ENCODE data around the gene HOXB1. TPM values are rescaled to one million over a fixed set of nuclear protein-coding genes. Genes with fewer than 3 reads are reported as not detected.

Gene HOXB1
- total RNA-seq, 2 experiments from 2014 or later = not detected

DNA sequence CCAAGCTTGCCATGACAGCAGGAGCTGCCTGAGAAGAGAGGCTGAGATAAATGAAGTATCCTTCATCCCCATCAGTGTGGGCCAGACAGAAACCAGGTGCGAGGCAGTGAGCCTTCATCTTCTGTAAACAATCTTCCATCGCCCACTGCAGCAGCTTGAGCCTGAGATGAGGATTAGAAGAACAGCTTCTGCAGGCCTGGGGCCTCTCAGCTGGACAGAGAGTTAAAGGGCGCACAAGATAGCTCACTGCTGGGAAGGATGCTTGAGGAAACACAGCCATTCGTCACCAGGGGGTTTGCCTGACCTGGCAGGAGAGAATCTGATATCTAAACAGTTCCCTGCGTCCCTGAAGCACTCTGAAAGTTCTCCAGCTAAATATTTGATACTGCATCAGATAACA, 27.1 kb downstream of the HOXB1 start:
- ATAC-seq (ENCODE audit: poor library complexity) = no peak
- Histone ChIP-seq H3K27ac (ENCODE audit: low read depth in 1 of 2, low read length in 2 of 2) (no peak overlapping the region), H3K36me3 (ENCODE audit: insufficient read depth, low read length) (no peaks in the 10 kb centered on the region), H3K9me3 (ENCODE audit: control insufficient read depth in 1 of 2, insufficient read depth in 1 of 2, low read length in 2 of 2) (no peaks in the 10 kb centered on the region), H3K4me1 (ENCODE audit: insufficient read depth, low read length) (no peaks in the 10 kb centered on the region), H3K27me3 (ENCODE audit: control insufficient read depth in 1 of 2, insufficient read depth in 2 of 2, low read length in 2 of 2) (no peaks in the 10 kb centered on the region), H3K4me3 (ENCODE audit: low read length) (no peak overlapping the region)
- H3K4me1 Mint-ChIP-seq (ENCODE audit: low read depth) = no peaks in the 10 kb centered on the region
- H3K36me3 Mint-ChIP-seq (ENCODE audit: low read depth) = no peaks in the 10 kb centered on the region
- intact Hi-C loops (cut with DNase I, micrococcal nuclease) = no loop called here
- no peak overlapping the region for H3K4me3 Mint-ChIP-seq
- TF ChIP-seq, protein P1, sequence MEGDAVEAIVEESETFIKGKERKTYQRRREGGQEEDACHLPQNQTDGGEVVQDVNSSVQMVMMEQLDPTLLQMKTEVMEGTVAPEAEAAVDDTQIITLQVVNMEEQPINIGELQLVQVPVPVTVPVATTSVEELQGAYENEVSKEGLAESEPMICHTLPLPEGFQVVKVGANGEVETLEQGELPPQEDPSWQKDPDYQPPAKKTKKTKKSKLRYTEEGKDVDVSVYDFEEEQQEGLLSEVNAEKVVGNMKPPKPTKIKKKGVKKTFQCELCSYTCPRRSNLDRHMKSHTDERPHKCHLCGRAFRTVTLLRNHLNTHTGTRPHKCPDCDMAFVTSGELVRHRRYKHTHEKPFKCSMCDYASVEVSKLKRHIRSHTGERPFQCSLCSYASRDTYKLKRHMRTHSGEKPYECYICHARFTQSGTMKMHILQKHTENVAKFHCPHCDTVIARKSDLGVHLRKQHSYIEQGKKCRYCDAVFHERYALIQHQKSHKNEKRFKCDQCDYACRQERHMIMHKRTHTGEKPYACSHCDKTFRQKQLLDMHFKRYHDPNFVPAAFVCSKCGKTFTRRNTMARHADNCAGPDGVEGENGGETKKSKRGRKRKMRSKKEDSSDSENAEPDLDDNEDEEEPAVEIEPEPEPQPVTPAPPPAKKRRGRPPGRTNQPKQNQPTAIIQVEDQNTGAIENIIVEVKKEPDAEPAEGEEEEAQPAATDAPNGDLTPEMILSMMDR (IDR thresholded peaks at IDR 0.05) = no peak
- CTCF ChIA-PET = interaction anchor here (1.1 kb wide), 1 partner anchor 11 kb away, joined by 3 read pairs; no protein-coding TSS in a partner anchor
- no peak for DNase-seq
- peaks cover 32% of the 10 kb centered on the region for H3K27me3 Mint-ChIP-seq
- no peaks in the 10 kb centered on the region for H3K9me3 Mint-ChIP-seq
- POLR2A ChIA-PET = no interaction called here
- no peak overlapping the region for H3K27ac Mint-ChIP-seq

- H3K4me3 ChIP-seq (ENCODE audit: low read length) = no peak overlapping the region
- Mint-ChIP-seq H3K27me3 (peaks cover 28% of the 10 kb centered on the region), H3K4me1 (ENCODE audit: low read depth) (no peaks in the 10 kb centered on the region), H3K36me3 (ENCODE audit: low read depth) (no peaks in the 10 kb centered on the region), H3K27ac (no peak overlapping the region), H3K4me3 (no peak overlapping the region), H3K9me3 (no peaks in the 10 kb centered on the region)
- no peaks in the 10 kb centered on the region for H3K9me3 ChIP-seq (ENCODE audit: control insufficient read depth in 1 of 2, insufficient read depth in 1 of 2, low read length in 2 of 2)
- no peak for DNase-seq
- ChIA-PET POLR2A (no interaction called here), CTCF (interaction anchor here (2.3 kb wide), 1 partner anchor 10 kb away, joined by 11 read pairs; no protein-coding TSS in a partner anchor)
- TF ChIP-seq, protein P1 (IDR thresholded peaks at IDR 0.05) = no peak
- no peaks in the 10 kb centered on the region for H3K4me1 ChIP-seq (ENCODE audit: insufficient read depth, low read length)
- H3K36me3 ChIP-seq (ENCODE audit: insufficient read depth, low read length) = no peaks in the 10 kb centered on the region
- H3K27ac ChIP-seq (ENCODE audit: low read depth in 1 of 2, low read length in 2 of 2) = no peak overlapping the region
- H3K27me3 ChIP-seq (ENCODE audit: control insufficient read depth in 1 of 2, insufficient read depth in 2 of 2, low read length in 2 of 2) = no peaks in the 10 kb centered on the region
- intact Hi-C loops (cut with DNase I, micrococcal nuclease) = no loop called here
- no peak for ATAC-seq (ENCODE audit: poor library complexity)
Observed at GRCh38 chr17:48502901-48503300, 27.9 kb downstream of the HOXB1 start.

DNA sequence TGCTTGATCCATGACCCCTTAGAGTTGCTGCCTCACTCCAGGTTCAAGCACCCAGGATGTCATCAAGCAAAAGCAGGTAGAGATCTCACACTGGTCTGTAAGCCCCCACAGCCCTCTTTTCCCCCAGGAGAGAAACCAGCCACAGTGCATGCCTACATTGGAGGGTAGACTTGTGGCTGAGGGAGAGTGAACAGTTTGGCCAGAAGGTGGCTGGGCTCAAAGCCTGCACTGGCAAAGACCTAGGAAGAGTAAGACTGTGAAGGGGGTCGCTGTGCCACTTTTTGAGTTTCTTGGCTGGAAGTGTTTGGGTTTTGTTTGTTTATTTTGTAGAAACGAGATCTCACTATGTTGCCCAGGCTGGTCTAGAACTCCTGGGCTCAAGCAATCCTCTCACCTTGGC, 28.5 kb downstream of the HOXB1 start:
- H3K9me3 ChIP-seq (ENCODE audit: control insufficient read depth in 1 of 2, insufficient read depth in 1 of 2, low read length in 2 of 2) = no peaks in the 10 kb centered on the region
- Mint-ChIP-seq H3K36me3 (ENCODE audit: low read depth) (no peaks in the 10 kb centered on the region), H3K4me1 (ENCODE audit: low read depth) (no peaks in the 10 kb centered on the region), H3K27me3 (peaks cover 32% of the 10 kb centered on the region), H3K4me3 (no peak overlapping the region), H3K27ac (no peak overlapping the region), H3K9me3 (no peaks in the 10 kb centered on the region)
- H3K27ac ChIP-seq (ENCODE audit: low read depth in 1 of 2, low read length in 2 of 2) = no peak overlapping the region
- POLR2A ChIA-PET = no interaction called here
- intact Hi-C loops (cut with DNase I, micrococcal nuclease) = no loop called here
- DNase-seq (no peak), ATAC-seq (ENCODE audit: poor library complexity) (no peak)
- H3K4me3 ChIP-seq (ENCODE audit: low read length) = no peak overlapping the region
- no peaks in the 10 kb centered on the region for H3K36me3 ChIP-seq (ENCODE audit: insufficient read depth, low read length)
- TF ChIP-seq, protein P1 (IDR thresholded peaks at IDR 0.05) = no peak
- no peaks in the 10 kb centered on the region for H3K27me3 ChIP-seq (ENCODE audit: control insufficient read depth in 1 of 2, insufficient read depth in 2 of 2, low read length in 2 of 2)
- H3K4me1 ChIP-seq (ENCODE audit: insufficient read depth, low read length) = no peaks in the 10 kb centered on the region
- CTCF ChIA-PET = interaction anchor here (2.3 kb wide), 1 partner anchor 10 kb away, joined by 11 read pairs; no protein-coding TSS in a partner anchor

All from CD4-positive, alpha-beta T cell (primary cell).